ENCODE results near the gene ANAPC10. TPM values are rescaled to one million over a fixed set of nuclear protein-coding genes. Genes with fewer than 3 reads are reported as not detected.

ANAPC10 gene
- total and polyA plus RNA-seq, 2 of the 4 experiments (the other 2 are of a cell fraction) = 17.1 to 22.4 TPM

GRCh38 chr4:145044341-145044740 is 53.7 kb downstream of the ANAPC10 start:
- dilution Hi-C loops (cut with HindIII; ENCODE audit: low sequenced_read_pairs, unreplicated experiment) = no loop called here
- H3K79me1 ChIP-seq (ENCODE audit: low read depth in 1 of 2, low read length in 2 of 2) = peaks cover 9 to 11% of the 10 kb centered on the region in 2 experiments; a peak in 3 of 4 replicates
- no peaks in the 10 kb centered on the region; the same call in 1 of the 2 replicates for H3K9me1 ChIP-seq (ENCODE audit: insufficient read depth, low read length)
- intact Hi-C loops (cut with micrococcal nuclease) = no loop called here
- ChIA-PET POLR2A (ENCODE audit: unreplicated experiment) (no interaction called here), CTCF (interaction anchor here (0.6 kb wide), 1 partner anchor 572 kb away, joined by 7 read pairs; no protein-coding TSS in a partner anchor)
- H4K8ac ChIP-seq (ENCODE audit: low read depth in 2 of 2, low read length in 2 of 2) = no peak overlapping the region
- ATAC-seq (ENCODE audit: low read depth) (peak; percentile 64), DNase-seq (peak; percentile 55)
- no peaks in the 10 kb centered on the region for H3K27me3 ChIP-seq (ENCODE audit: control insufficient read depth, insufficient read depth, low read length)
- H2BK20ac ChIP-seq (ENCODE audit: low read depth, low read length) = no peak overlapping the region; the same call in 1 of the 2 replicates
- no peak overlapping the region for H3K4me3 ChIP-seq (ENCODE audit: insufficient read depth, low read depth, low read length)
- H3K4me1 ChIP-seq (ENCODE audit: control insufficient read depth, insufficient read depth, low read length) = no peaks in the 10 kb centered on the region
- no peak overlapping the region for H2BK15ac ChIP-seq (ENCODE audit: low read depth, low read length)
- H4K20me1 ChIP-seq (ENCODE audit: insufficient read depth, low read length) = no peaks in the 10 kb centered on the region
- no peak overlapping the region for H2AK5ac ChIP-seq (ENCODE audit: low read depth, low read length)
- H2AK9ac ChIP-seq (replicated peaks; ENCODE audit: low read depth, low read length, poor library complexity) = peak overlapping the region; percentile 69
- peak overlapping the region; percentile 88; the same call in 1 of the 2 replicates for H3K23ac ChIP-seq (ENCODE audit: low read depth, low read length)
- H3K4ac ChIP-seq (ENCODE audit: low read depth, low read length) = no peak overlapping the region
- H2AFZ ChIP-seq (replicated peaks; ENCODE audit: low read length, poor library complexity) = no peak overlapping the region
- in situ Hi-C loops (cut with MboI; ENCODE audit: low sequenced_read_pairs) = no loop called here
- no peak overlapping the region for H3K56ac ChIP-seq (ENCODE audit: extremely low read depth, insufficient read depth, low read length)
- H3K9ac ChIP-seq (ENCODE audit: low read depth, low read length) = no peak overlapping the region
- no peak overlapping the region for H2BK5ac ChIP-seq (ENCODE audit: low read depth, low read length, poor library complexity, severe bottlenecking)
- H3K36me3 ChIP-seq (ENCODE audit: control insufficient read depth, insufficient read depth, low read length) = no peaks in the 10 kb centered on the region
- TF ChIP-seq MXI1 (IDR thresholded peaks at IDR 0.05; ENCODE audit: borderline replicate concordance, low read depth, low read length) (no peak), FOS (IDR thresholded peaks at IDR 0.05; ENCODE audit: low read depth, low read length) (0 out of 2 replicates have a peak, but pooled peaks have one; percentile 48)
- H3K4me2 ChIP-seq (ENCODE audit: low read depth, low read length) = no peak overlapping the region
- H3K27ac ChIP-seq (ENCODE audit: insufficient read depth, low read length) = no peak overlapping the region
- H4K91ac ChIP-seq (ENCODE audit: insufficient read depth, low read depth, low read length) = no peak overlapping the region
- H3K18ac ChIP-seq (ENCODE audit: low read depth, low read length) = no peak overlapping the region
- H4K5ac ChIP-seq (ENCODE audit: low read depth, low read length) = no peak overlapping the region
- no peak overlapping the region for H2BK120ac ChIP-seq (ENCODE audit: low read depth, low read length)
- no TSS peak for BruUV-seq (replicated peaks)
- WGBS, 2 experiments (ENCODE audit: extremely low coverage in 2 of 2, insufficient read length in 1 of 2) = no CpG with 5 or more reads among the region's 3 CpGs
- H3K14ac ChIP-seq (replicated peaks; ENCODE audit: low read depth, low read length) = no peak overlapping the region
- H3K9me3 ChIP-seq (ENCODE audit: control insufficient read depth, insufficient read depth, low read length) = no peaks in the 10 kb centered on the region

Measured in IMR-90 (cell line).